Mucosa of gallbladder (tissue), 1 donor: ENCODE measurements around the gene ARL5C. TPM values are rescaled to one million over a fixed set of nuclear protein-coding genes. Genes with fewer than 3 reads are reported as not detected.
A peak's percentile ranks its signal among the peaks of the same experiment; 100 is the strongest.
"Not testable (repeated sequence)": the region's sequence is repeated elsewhere in the genome, so short reads cannot be mapped to it uniquely, and the experiment has no call there.

Experiments
- DNase-seq: peaks from one replicate; pipeline ENCODE4 v3.0.0-alpha.2; 2020; ENCODE audit warnings: low spot score
- total RNA-seq: library from RNA; stranded (reverse); gene quantifications from one replicate; pipeline ENCODE4 v1.2.1, GENCODE V29; 2021
- donor health status: DM: no; HTN: no; CAD: no.

ARL5C gene
- total RNA-seq, 1 donor from 2014 or later, result not detected

DNA sequence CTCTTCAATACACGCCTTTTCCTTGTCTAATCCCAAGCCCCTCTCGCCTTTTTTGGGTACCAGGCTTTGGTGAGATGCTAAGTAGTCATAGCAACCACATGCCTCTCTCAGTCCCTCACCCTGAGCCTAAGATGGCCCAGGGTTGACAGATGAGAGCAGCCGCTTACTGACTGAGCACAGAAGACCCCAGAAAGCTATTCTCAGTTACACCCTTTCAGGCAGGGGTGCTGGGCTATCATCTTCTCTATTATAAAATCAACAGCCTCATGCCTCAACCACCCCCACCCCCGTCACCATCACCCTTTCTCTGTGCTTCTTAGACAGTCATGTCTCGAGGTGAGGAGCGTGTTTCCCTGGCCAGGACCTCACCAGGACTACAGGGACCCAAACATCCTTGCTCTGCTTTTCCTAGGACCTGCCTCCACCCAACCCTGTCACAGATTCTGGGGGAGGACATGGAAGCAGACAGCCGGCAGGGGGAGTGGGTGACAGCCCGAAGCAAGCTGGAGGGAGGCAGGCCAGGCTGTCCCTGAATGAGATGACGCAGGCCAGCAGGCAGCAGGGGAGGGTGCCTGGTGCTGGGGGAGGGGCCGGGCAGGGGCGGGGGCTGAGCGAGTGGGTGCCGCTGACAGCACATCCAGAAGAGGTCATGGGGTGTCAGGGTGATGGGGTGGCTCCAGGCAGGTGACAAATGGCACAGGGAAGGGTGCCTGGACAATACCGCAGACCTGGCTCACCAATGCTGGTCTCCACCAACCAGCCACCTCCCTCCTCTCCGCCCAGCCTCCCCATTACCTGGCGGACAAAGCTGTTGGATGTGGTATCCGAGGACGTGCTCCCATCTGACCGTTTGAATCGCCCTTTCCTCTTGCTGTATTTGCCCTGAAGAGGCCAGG is 28.4 kb upstream of the ARL5C start:
- no peak for DNase-seq

DNA sequence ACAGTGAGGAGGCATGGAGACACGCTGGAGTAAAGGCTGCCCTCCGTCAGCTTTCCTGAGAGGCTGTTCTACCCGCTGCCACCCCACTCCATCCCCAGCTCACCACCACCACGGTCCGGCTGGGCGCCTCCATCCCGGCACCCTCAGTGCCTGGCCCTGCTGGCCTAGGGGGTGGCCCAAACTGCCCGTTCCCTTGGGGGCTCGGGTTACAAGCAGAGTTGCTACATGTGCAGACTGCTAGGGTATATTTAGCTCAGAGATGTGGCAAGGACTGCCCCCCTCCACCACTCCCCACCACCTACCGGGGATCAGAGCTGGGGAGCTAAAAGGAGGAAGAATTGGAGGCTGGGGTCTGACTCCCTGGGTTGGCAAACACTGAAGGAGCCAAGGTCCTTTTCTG is 27.4 kb upstream of the ARL5C start:
- DNase-seq, result no peak

DNA sequence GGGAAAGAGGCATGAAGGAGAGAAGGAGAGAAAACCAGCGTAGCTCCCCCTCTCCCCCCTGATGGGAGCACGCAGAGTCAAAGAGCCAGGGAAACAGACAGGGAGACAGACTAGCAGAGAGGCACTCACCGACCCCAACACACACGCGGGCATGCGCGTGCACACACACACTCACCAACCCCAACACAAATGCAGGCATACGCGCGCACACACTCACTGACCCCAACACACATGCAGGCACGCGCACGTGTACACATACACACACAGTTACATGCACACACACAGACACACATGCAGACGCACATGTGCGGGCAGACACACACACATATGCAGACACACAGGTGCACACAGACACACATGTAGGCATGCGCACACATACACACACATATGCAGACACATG is 26.9 kb upstream of the ARL5C start:
- DNase-seq, result no peak

DNA sequence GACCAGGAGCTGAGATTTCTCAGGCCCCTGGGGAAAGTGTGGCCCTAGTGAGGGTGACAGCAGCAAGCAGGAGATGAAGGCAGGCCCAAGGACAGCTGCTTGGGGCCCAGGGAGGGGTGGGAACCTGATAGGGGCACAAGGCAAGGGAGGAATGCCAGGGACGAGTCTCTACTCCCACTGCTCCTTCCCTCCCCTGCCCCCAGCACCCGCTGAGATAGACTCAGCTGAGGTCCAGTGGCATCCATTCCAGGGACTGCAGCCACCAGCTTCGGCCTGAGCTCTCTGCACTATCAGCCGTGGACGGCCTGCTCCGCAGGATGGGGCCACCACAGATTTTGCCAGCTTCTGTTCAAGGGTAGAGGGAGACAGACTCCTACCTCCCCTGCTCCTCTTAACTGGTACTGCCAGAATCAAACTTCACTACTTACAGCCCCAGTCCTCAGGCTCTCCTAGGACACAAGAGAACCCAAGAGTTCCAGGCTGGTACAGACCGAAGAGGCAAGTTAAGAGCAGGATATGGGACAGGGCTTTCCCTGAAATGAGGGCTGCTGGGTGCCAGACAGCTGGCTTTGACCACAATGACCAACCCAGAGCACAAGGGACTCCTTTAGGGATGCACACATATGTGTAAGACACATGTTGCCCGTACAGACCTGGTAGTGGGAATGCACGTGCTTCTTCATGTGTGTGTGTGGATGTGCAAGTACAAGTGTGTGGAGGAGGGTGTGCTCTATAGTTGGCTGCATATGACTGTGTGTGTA is 26.0 kb upstream of the ARL5C start:
- DNase-seq, result no peak

DNA sequence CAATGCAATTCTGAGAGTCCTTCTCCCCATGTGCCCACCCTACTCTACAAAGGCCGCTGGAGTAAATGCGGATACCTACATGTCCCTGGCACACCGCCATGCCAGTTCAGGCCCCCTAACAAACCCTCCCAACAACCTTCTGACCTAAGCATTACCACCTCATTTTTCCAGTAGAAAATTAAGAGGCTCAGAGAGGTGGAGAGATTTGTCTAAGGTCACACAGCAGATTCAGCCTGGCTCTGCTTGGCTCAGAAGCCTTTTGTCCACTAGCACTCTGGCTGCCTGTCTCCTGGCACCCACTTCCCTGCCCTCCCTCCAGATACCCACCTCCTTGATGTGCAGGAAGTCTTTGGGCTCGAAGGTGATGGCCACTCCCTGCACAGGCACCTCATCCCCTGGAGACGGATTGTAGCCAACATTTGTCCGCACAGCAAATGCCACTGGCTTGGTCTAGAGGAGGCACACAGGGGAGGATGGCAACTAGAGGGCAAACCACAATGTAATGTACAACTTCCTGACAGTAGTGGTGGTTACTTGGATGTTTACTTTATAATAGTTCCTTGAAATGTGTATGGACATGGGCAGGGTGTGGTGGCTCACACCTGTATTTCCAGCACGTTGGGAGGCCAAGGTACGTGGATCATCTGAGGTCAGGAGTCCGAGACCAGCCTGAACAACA is 21.3 kb upstream of the ARL5C start:
- DNase-seq, result no peak

DNA sequence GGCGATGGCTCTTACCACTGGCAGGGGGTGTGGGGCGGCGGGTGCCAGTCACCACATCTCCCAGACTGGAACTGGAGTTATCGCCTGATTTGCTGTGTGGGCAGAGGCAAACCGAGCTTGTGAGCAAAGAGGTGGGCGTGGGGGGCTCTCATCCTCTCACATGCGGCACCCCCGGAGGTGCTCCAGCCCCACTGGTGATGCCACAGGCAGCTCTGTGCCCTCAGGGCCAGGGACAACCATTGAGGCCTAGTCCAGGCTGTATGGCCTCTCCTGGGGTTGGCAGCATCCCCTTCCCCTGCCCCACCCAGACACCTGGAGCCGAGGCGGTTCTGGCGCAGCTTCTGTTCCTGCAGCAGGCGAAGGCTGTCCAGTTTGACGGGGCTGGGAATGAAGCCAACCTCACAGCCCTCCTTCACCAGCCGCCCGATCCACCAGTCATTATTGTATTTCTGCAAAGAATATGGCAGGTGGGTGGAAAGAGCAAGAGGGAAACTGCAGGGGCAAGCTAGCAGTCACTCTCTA is 20.6 kb upstream of the ARL5C start:
- DNase-seq, result no peak

DNA sequence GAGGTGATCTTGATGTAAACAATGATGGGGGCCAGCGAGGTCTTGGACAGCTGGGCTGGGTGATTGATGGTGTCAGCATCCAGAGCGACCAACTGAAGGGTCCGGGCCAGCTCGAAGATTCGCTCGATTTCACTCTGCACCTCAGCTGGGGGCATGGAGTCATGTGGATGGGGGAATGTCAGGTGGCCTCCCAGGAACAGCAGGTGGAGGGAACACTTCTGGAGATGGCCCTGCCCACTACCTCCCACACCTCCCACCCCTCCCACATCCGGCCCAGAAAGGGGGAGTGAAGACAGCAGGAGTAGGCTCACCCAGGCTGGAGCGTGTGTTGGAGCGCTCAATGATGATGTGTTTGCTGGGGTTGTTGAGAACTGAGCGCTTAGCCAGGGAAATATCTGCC is 17.8 kb upstream of the ARL5C start:
- no peak for DNase-seq

DNA sequence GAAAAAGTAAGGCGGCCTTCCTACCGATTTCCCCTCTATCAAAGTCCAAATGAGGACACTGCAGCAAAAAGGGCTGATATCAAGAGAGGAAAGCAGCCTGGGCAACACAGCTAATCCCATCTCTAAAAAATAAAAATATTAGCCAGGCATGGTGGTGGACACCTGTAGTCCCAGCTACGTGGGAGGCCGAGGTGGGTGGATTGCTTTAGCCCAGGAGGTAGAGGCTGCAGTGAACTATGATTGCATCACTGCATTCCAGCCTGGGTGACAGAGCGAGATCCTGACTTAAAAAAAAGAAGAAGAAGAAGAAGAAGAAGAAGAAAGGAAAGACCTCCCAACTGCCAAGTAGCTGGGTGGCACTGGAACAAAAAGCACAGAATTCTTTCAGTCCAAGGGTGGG is 17.1 kb upstream of the ARL5C start:
- DNase-seq, result no peak

DNA sequence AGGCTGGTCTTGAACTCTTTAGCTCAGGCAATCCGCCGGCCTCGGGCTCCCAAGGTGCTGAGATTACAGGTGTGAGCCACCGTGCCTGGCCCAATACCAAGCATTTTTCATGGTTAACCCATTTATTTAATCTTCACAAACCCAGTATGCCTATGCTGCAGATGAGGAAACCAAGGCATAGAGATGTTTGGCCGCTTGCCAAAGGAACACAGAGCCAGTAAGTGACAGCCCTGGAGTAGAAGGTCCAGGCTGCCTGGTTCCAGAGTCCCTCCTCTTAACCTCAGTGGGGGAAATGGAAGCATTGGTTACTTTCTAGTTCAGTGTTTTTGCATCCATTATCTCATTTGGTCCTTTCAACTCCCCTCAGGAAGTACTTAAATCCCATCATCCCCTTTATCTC is 15.3 kb upstream of the ARL5C start:
- DNase-seq, result no peak

DNA sequence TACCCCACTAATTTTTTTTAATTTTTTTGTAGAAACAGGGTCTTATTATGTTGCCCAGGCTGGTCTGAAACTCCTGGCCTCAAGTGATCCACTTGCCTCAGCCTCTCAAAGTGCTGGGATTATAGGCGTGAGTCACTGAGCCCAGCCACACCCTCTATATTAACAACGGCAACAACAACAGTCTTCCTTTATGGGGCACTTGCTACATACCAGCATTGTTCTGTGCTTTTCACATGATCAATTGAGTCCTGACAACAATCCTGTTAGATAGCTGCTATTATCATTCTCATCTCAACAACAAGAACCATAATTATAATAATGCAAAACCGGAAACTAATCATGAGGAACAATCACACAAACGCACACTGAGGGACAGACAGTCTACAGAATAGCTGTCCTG is 12.6 kb upstream of the ARL5C start:
- no peak for DNase-seq

DNA sequence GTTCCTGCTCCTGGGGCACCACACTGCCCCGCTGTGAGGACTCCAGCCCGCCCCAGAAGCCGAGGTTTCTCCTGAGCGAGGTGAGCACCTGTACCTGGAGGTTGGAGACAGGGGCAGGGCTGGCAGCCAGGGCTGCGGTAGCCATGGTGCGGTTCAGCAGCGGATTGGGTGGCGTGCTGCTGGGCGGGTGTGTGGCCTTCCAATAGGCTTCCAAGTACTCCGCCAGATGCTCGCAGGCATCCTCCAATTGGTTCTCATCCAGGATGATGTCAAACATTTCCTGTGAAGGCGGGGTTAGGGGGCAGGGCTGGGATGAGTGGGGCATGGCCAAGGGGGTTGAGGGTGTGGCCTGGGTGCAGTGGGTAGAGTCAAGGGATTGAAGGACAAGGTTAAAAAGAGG is 11.3 kb upstream of the ARL5C start:
- DNase-seq, result no peak

DNA sequence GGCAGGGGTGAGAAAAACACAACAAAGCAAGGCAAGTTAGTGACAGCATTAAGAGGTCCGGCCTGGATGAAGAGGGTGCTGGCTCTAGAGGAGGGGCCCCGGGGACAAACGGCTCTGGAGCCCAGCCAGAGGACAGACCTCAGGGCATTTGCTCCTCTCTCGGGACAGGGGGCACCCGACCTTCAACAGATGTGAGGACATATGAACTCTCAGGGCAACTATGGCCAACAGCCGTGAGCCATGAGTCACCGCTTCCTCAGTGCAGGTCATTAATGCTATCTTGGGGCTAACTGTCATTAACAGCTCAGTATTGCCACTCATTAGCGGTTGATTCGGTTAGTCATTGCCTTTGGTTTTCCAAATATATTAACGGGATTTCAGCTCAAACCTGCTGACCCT is 9.7 kb upstream of the ARL5C start:
- DNase-seq, result no peak

DNA sequence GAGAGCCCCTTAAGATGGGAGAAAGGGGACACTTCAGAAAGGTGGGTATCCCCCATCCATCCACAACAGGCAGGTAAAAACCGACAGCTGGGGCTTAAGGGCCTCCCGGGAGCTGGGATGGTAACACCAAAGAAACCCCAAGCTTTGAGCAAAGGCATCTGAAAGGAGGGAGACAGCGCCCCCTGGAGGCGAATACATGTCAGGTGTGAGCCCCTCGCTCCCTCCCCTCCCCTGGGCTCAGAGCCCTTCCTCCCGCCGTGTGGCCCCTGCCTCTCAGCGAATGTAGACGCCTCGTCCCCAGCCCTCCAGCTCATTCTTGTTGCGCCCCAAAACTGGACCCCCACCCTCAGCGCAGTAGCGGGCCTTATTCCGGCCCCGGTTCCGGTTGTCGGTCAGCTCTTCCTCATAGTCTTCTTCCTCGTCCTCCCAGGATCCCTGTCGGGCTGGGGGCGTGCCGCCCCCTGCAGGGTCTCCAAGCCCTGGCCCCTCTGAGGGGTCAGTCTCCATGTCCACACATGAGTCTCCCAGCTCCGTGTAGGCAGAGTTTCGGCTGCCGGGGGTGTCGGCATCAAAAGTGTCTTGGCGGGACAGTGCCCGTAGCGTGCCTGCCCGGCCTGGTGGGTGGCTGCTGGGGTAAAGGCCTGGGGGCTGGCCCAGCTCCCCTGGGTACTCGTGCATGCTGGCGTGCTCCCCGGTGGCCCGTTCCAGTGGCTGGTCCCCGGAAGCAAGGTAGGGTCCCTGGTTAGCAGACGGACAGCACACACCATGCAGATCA is 9.1 kb upstream of the ARL5C start:
- peak; percentile 80 for DNase-seq

DNA sequence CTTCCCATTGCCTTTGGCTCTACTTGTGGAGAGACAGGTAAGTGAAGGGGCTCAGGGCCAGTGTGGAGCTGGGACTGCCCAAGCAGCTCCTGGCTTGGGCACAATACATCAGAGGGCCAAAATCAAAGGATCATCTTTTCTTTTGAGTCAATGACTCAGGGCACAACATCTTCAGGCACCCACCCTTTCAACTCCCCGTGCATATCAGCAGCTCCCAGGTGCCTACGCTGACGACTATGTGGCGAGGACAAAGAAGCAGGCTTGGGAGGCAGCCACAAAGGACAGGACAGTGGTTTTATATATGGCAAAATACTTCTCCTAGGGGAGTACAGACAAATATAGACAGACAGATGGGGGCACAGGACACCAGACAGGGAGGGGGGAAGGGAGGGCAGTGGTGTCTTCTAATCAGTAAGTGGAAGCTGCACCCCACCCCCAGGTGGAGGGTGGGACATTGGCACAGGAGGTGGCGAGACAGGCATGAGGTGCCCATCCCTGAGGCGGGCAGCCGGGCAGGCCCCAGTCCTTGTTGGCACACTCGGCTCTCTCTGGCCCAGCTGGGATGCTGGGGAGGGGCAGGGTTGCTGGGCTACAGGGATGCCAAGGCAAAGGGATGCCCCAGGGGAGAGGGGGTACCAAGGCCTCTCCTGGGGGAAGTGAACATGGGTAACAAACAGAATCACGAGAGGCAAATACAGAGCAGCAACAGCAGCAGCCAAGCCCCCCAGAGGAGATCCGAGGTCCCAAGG is 7.7 kb upstream of the ARL5C start:
- DNase-seq, result no peak

DNA sequence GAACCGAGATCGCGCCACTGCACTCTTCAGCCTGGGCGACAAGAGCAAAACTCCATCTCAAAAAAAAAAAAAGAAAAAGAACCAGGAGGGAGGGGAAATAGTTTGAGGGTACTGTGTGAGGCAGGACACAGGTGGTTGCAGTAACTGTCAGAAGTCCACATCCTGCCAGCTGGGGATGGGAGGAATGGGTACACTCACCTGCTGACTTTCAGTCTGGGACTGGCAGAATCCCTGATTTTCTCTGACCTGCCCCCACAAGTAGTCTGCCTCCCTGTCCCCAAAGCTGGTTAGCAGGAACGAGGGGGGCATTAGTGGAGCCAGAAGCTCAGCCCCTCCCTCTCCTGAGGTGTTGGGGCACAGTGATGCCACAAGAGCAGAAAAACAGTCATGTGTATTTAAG is 7.1 kb upstream of the ARL5C start:
- DNase-seq, result no peak

DNA sequence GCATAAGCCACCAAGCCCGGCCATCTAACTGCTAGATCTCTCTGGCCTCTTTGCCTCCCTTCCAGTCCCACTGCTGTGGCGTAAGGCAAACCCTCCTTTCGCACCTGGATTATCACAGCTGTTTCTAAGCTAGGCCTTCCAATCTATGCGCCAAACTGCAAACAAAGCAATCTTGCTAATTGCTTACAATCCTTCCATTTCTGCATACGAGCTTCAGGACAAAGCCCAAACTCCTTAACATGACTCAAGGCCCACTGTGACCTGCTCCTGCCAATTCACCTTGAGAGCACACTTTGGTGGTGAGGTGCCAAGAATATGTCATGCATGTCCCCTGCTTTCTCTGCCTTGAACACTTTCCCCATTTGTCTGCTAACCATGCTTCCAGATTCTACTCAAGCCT is 6.0 kb upstream of the ARL5C start:
- no peak for DNase-seq

DNA sequence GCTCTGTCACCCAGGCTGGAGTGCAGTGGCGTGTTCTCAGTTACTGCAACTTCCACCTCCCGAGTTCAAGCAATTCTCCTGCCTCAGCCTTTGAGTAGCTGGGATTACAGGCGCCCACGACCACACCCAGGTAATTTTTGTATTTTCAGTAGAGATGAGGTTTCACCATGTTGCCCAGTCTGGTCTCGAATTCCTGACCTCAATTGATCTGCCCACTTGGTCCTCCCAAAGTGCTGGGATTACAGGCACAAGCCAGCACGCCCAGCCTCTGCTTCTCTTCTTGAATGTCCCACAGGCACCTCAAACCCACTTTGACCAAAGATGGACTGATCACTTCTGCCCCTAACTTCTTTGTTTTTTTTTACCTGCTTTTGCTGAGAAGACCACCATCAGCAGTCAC is 4.6 kb upstream of the ARL5C start:
- DNase-seq, result no peak

DNA sequence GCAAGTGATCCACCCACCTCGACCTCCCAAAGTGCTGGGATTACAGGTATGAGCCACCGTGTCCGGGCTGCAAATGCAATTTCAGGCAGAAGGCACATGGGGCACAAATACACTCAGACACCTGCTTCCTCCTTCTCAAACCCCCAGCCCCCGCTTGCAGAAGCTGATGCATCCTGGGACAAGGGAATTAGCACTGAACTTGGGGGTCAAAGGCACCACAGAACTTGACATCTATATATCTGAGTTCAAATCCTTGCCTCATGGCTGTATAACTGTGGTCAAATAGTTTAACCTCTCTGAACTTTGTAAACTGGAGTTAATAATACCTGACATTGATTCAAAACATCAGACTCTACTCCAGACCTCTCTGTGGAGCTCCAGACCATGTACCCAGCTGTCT is 4.1 kb upstream of the ARL5C start:
- no peak for DNase-seq

DNA sequence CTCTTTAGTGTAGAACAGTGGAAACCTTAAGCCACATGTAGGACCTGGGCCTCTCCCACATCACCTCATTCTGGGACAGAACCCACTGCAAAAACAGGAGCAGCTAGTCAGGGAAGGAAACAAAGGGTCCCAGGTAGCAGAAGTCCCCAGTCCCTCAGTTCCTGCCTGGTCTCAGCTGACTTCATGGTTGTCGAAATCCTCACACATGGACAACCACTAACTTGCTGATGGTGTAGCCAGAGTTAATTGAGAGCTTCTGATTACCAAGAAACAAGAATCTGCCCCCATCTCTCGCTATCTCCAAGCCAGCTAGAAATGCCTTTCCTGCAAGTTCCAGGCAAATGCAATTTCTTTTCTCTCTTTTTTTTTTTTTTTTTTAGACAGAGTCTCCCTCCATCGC is 3.6 kb upstream of the ARL5C start:
- no peak for DNase-seq

DNA sequence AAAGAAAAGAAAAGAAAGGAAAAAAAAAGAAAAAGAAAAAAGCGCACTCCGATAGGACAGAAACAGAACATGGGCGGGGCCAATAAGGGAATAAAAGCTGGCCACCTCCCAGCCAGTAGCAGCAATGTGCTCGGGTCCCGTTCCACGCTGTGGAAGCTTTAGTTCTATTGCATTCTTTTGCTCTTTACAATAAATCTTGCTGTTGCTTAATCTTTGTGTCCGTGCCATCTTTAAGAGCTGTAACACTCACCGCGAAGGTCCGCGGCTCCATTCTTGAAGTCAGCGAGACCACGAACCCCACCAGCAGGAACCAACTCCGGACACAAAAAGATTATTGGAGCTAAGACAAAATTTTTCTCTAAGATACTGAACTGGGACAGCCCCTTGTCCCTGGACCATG is 3.1 kb upstream of the ARL5C start:
- DNase-seq, result no peak

DNA sequence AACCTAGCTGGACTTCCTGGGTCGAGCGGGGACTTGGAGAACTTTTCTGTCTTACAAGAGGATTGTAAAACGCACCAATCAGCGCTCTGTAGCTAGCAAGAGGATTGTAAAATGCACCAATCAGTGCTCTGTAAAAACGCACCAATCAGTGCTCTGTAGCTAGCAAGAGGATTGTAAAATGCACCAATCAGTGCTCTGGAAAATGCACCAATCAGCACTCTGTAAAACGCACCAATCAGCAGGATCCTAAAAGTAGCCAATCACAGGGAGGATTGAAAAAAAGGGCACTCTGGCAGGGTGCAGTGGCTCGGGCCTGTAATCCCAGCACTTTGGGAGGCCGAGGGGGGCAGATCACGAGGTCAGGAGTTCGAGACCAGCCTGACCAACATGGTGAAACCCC is 2.5 kb upstream of the ARL5C start:
- not testable (repeated sequence) for DNase-seq
